ENCODE data around the gene OTOG.

The OTOG gene

DNA sequence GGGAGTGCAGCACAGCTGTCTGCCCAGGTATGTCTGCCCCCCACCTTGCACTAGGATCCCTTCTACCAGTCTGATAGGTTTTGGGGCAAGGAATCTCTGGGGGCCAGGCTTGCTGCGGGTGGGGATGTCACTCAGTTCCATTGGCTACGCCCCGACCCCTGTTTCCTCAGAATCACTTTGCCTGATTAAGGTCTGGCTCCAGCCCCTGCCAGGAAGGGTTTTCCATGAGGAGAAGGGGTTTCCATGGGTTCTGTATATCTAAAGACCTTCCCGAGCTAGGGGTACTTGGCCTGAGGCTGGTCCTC lies 14.0 kb downstream of the OTOG start:
- FAIRE-seq, result no peak

DNA sequence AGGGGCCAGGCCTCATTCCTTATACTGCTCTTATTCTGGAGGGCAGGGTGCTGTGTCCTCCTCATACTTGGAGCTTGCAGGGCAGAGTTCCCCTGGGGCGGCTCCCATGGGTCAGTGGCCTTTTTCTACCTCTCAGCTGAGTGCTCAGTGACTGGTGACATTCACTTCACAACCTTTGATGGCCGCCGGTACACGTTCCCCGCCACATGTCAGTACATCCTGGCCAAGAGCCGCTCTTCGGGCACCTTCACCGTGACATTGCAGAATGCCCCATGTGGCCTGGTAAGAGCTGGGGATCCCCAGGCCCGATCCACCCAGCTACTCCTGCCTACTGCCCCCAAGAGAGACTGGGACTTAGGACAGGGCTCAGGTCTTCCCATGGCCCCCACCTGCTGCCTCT lies 14.5 kb downstream of the OTOG start:
- FAIRE-seq, result no peak

DNA sequence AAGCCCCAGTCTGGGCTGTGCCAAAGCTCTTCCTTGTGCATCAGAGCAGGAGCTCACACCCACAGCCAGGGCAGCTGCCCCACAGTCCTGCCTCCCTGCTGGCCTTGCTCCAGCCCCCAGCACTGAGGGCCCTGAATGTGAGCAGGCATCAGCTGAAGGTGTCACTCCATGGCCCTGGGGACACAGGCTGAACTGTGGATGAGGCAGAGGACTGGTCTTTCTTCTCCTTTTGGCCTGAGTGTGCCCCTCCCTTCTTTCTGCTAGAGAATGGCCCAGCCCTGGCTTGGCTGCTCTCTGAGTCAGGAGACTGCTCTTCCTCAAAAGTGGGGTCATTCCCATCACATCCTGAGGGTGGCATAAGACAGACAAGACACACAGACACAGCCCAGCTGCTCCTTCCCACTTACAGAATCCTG lies 16.2 kb downstream of the OTOG start:
- FAIRE-seq, result no peak

DNA sequence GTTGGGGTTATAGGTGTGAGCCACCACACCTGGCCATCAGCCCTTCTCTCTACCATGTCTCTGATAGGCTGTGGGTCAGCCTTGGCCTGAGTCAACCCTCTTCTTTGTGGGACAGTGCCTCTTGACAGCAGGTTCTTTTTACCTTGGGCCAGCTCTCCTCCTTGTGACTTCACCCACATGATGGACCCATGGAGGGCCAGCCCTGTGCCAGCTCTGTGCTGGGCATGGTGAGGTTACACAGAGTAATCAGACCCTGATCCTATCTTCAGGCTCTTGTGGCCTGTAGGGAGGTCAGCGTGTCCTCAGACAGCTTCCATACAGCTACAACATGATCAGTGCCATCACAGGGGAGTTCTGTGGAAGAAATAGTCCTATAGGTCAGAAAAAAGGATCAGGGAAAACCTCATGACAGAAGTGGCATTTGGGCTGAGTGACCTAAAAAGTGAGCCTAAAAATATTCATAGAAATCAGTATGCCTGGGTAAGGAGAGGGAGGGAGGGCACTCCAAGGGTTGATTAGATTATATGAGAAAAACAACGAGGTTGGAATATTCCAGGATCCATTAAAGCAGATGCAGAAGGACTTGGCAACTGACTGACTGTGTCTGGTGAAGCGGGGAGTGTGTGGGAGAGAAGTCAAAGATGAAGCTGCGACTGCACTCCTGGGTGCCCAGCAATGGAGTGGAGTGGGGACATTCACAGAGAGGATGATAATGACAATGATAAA lies 17.1 kb downstream of the OTOG start:
- FAIRE-seq, result no peak

DNA sequence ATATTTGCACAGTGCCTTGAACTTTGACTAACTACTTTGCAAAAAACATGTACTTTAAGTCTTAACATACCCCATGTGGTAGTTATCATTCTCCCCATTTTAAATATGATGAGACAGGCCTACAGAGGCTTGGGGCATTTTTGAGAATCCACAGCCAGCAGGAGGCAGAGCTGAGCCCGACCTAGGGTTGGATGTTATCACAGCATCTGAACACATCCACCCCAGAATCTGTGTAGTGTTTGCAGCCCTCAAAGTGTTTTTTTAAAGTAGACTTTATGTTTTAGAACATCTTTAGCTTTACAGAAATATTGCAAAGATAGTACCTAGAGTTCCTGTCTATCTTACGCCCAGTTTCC lies 17.6 kb downstream of the OTOG start:
- no peak for FAIRE-seq

DNA sequence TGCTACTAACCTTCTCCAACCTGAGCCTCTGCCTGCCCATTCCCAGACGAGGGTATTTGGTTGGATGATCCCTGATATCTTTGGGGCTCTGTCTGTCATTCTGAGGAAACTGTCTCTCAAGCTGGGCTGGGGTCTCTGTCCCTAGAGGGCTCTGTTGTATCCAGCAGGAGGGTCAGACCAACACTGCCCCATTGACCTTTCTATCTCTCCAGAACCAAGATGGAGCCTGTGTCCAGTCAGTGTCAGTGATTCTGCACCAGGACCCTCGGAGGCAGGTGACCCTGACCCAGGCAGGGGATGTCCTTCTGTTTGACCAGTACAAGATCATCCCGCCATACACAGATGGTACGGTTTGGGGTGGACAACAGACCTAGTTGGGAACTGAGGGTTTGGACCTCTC lies 21.9 kb downstream of the OTOG start:
- FAIRE-seq, result no peak

DNA sequence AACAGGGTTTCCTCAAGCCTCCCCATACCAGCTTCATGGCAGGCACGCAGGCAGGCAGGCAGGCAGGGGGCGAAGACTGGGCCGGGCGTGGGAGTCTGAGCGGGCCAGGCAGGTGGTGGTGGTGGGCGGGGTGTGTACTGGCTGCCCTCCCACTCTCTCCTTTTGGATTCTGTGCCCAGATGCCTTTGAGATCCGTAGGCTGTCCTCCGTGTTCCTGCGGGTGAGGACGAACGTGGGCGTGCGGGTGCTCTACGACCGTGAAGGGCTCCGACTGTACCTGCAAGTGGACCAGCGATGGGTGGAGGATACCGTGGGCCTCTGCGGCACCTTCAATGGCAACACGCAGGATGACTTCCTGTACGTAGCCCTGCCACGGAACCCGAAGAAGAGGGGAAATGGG lies 23.0 kb downstream of the OTOG start:
- no peak for FAIRE-seq

DNA sequence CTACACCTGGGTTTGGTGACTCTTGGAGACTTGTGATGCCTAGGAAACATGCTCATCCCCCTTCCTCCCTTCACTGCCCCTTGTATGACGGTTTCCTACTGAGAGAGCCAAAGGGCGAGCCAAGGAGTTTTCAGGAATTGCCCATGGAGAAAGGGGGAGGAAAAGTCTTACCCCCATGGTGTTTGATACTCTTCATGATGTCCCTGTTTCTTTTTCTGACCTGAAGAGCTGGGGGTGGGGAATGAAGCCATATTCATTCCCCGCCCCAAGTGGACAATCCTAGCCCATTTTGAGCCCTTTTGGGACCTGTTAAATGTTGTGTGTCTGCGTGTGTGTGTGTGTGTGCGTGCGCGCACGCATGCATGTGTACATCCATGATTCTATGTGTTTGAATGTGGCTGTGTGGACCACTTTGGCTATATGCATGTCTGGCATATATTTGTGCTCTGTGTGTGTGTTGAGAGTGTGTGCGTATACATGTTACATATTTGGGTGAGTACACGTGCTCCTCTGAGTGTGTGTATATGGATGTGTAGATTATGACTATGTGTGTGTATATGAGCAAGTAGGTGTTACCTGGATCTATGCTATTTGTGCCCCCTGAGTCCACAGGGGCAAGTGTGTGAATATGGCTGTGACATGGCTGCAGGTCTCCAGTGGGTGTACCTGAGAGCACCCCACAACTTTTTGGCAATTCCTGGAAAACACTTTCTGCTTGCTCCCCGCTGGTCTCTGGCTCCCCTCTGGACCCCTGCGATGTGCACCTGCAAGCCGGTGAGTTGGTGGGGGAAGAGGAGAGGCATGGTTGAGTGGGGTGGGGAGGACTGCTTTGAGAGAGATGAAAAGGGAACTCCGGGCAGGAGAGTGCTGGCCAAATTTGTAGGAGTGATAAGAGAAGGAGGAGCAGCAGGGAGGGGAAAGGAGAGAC lies 24.6 kb downstream of the OTOG start:
- FAIRE-seq, result no peak

DNA sequence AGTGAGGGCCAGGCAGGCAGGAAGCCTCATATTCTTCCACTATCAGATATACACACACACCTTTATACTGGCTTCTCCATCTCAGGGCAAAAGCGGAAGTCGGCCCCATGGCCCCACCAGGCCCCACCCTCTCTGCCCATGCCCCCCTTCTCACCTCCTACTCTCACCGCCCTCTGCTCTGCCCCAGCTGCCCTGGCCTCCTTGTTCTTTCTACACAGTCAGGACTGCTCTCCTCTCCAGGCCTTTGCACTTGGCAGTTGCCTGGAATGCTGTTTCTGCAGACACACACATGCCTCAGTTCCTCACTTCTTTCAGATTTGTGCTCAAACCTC lies 25.3 kb downstream of the OTOG start:
- FAIRE-seq, result no peak

DNA sequence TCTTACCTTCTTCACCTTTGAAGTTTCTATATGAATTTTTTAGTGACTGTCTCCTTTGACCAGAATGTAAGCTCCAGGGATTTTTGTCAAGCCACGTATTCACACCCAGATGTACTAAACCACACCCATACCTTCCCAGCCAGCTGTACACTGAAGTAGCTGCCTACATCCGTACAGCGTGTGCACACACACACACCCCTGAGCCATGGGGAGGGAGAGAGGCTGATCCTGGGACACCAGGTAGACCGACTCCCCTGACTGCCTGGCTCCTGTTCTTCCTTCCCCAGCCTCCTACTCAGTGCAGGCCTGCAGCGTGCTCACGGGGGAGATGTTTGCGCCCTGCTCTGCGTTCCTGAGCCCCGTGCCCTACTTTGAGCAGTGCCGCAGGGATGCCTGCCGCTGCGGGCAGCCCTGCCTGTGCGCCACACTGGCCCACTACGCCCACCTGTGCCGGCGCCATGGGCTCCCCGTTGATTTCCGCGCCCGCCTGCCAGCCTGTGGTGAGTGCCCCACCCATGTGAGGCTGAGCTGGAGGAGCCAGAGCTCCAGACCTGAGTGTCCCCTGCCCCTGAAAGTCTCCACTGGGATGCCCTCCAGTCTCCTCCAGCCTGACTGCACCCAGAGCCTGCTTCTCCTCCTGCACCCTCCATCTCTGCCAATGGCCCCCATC lies 25.9 kb downstream of the OTOG start:
- no peak for FAIRE-seq

DNA sequence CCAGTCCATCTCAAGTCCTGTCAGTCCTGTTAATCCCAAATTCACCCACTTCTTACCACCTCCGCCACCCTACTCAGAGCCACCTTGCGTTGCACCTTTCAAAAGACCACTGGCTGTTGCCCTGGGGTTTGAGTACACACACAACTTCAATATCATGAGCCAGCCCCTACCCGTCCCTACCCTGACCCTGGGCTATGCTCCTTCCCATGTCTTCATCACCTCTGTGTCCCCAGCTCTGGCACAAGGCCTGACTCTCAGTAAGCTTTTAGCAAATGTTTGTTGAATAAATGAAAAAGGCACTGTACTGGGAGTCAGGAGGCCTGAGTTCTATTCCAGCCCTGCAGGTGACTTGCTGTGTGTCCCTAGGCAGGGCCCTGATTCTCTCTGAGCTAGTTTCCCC lies 26.5 kb downstream of the OTOG start:
- no peak for FAIRE-seq

DNA sequence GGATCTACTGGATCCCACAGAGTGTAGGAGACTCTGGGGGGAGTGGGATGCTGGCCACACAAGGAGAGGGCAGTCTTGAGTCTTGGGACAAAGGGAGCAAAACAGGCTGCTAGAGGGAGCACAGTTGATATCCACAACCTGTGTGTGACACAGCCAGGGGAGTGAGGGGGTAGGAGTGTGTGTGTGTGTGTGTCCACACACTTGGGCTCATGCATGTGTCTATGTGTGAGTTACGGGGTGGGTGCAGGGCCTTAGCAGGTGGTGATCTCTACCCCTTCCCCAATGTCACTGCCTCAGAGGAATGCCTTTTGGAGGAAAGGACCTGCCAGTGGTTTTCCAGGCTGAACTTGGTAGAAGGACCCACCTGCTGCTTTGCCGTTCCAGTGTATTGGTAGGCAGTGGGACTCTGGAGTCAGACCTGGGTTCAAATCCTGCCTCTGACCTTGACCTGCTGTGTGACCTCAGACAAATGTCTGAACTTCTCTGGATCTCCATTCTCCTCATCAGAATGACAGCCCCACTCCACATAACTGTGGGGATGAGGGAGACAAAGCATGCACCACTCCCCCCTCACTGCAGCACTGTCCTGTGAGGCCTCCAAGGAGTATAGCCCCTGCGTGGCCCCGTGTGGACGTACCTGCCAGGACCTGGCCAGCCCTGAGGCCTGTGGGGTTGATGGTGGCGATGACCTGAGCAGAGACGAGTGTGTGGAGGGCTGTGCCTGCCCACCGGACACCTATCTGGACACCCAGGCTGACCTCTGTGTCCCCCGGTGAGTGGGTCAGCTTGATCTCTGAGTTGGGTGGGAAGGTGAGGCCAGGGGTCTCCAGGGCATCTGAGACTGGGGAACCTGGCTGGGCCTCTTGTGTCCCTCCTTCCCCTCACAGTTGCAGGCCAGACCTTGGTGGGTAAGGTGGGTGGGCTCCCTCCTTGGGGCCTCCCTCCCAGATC lies 27.4 kb downstream of the OTOG start:
- no peak for FAIRE-seq

DNA sequence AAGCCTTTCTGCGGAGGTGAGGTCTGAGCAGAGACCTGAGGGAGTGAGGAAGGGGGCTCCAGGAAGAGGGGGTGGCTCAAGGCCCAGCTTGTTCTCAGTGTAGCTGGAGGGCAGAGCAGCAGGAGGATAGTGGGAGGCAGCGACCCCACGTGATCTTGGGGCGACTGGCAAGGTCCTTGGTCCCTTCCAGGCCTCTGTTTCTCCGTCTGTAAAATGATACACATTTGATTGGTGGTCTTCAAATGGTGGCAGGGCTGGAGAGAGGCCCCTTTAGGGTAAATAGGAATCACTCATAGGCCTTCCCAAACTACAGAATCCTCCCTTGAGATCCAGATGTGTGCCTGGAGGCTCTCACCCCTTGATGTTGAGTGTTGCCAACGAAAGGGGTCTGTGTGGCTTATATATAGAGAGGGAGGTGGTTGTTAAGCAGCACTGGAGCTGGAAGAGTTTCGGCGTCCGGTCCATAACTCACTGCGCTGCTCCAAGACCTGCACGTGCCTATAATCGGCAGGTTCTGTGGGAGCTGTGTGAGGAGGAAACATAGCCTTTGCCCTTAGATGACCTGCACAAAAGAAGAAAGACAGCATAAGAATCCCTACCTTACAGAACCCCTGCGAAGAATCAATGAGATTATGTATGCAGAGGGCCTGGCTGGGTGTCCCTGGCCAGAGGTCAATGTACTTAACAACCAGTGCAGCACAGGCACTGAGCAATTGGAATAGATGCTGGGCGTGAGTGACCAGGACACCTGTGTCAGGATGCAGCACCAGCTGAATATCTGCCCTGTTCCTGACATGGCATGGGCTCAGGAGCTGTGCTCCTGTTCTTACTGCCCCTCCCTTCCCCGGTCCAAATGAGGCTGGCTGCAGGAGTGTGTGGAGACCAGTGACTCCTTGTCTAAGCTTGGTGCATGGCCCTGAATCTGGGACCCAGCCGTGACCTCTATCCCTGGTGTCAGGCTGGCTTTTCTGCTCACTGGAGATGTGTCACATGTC lies 28.7 kb downstream of the OTOG start:
- FAIRE-seq, result no peak

DNA sequence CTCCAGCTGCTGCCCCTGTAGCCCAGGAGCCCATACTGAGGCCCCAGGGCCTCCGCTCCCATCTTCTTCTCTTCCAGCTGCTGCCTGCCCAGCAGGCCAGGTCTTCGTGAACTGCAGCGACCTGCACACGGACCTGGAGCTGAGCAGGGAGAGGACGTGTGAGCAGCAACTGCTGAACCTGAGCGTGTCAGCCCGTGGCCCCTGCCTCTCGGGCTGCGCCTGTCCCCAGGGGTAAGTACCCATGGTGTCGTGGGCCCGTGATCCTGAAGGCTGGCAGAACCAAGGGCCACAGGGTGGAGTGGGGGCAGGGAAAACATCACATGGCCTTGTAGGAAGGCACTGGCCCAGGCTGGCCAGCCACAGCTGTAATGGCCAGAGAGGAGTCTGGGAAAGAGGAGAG lies 31.2 kb downstream of the OTOG start:
- FAIRE-seq, result no peak

DNA sequence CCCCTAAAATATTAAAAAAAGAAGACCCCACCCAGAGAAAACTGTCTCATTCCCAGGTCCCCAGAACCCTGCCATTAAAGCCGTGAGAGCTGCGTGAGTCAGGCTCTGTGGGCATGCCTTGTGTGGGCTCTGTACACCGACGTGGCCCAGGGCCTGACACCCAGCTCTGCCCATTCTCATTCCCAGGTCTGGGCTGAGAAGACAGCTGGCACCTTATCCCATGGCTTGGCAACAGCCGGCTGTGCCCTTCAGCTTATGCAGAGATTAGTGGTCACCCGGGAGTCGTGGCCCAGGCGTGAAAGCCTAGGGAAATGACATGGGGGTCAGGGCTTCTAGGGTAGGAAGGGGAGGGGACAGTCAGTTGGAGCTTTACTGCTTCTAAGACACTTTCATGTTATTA lies 31.9 kb downstream of the OTOG start:
- no peak for FAIRE-seq

DNA sequence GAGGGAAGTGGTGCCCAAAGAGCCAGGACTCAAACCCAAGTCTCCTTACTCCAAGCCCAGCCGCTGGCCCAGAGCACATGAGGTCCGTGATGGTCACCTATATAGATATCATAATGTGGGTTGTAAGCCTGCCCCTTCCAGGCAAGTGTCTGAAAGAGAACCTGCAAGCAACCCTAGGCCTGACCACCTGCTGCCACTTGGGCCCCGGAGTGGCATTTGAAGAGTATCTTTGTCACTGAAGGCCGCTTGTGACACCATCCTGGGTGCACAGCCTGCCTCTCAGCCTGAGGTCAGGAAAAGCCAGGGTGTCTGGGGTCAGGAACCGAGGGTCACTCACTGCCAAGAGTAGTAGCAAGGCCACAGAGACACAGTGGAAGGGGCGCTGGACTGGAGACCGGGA lies 32.4 kb downstream of the OTOG start:
- FAIRE-seq, result no peak

DNA sequence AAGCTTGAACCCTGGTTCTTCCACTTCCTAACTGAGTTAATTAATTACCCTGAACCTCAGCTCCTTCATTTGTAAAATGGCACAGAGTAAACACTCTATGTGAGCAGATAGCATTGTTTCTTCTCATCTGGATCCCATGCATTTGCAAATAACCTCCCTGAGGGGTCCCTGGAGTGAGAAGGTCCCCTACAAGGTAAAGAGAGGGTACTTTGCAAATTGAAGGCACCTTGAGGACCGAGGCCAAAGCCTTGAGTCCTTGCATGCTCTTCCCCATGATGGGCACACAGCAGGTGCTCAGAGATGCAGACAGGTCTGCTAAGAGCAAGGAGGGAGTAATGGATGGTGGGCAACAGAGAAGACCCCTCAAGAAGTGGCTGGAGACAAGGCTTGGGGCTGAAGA lies 33.2 kb downstream of the OTOG start:
- FAIRE-seq, result no peak

DNA sequence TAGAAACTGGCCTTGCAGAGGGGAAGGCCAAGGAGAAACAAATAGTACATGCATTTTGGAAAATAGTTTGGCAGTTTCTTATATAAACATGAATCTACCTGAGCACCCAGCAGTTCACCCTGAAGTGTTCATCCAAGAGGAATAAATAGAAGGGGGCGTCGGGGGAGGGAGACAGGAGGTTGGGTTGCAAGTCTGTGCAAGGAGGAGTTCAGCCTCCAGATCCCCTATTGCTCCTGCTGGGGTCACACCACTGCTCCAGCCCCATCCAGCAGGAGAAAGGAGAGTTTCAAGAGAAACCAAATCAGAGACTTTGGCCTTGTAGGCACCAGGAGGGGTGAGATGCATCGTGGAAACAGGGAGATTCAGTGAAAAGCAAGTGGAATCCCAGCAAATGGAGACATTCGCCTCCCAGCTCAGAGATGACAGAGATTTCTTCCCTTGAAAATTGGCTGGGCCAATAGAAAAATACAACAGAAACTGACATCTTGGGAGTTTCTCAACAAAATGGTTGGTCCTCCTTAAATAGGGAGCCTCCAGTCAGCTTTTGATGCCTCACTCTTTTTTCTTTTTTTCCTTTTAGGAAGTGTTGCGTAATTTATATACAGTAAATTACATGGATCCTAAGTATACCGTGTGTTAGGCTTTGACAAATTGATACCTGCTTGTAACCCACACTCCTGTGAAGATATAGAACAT lies 34.1 kb downstream of the OTOG start:
- no peak for FAIRE-seq

DNA sequence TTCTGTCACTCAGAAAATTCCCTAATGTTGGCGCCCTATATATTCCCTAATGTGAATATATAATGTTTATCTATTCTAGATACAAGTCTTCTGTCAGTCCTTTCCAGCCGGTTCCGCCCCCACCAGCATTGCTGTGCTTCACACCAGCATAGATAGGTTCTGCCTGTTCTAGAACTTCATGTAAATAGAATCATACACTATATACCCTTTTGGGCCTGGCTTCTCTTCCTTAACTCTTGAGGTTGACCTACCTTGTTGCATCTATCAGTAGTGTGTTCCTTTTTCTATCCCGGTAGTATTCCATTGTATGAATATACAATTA lies 34.6 kb downstream of the OTOG start:
- FAIRE-seq, result no peak

DNA sequence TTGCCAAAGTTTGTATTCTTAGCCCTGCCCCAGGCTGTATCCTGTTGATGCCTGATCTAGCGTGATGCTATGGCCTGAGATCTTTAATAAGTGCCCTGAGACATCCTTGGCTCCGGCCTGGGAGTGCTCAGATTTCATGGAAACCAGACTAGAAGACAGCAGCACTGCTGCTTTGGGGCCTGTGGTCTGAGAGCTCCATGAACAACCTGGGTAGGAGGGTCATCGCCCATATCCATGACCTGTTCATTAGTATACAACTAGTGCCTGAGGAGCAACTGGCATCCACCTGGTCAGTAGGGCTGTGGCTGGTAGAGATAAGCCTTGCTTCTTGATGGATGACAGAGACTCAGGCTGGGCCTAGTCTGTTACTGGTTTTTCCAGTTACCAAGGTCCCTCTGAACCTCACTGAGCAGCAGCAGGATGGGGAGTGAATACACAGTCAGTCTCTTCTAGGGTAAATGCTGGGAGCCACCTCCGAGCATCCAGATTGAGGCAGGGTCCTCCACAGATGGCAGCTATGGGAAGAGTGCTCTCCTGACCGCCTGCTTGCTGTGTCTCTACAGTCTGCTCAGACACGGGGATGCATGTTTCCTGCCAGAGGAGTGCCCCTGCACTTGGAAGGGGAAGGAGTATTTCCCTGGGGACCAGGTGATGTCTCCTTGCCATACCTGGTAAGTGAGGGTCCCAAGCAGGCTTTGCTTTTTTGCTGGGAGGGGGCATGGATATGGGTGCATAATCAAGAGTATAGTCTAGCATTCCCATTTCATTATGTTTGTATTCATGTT lies 39.0 kb downstream of the OTOG start:
- no peak for FAIRE-seq

Data from endometrium (tissue), 2 donors.